Esophagus squamous epithelium (tissue), 4 donors: ENCODE data around the gene SZRD1.

ENCODE experiments used
- POLR2A ChIP-seq, 4 donors: fragments of 450-650 bp; IDR thresholded peaks; one replicate each; pipeline ENCODE4 v1.6.1; 2017; ENCODE audit warnings: antibody characterized with exemption in 4 of 4, mild to moderate bottlenecking in 4 of 4, moderate library complexity in 3 of 4
- TF ChIP-seq, protein P1 (sequence below), 6 experiments: fragments of 450-650 bp in 4 of 6; fragments of 200-600 bp in 2 of 6; sonication (generic) in 2 of 6; IDR thresholded peaks; one replicate each; pipeline ENCODE4 v1.5.1; 2016 to 2019; ENCODE audit warnings: antibody characterized with exemption in 6 of 6, mild to moderate bottlenecking in 4 of 6, moderate library complexity in 4 of 6

DNA sequence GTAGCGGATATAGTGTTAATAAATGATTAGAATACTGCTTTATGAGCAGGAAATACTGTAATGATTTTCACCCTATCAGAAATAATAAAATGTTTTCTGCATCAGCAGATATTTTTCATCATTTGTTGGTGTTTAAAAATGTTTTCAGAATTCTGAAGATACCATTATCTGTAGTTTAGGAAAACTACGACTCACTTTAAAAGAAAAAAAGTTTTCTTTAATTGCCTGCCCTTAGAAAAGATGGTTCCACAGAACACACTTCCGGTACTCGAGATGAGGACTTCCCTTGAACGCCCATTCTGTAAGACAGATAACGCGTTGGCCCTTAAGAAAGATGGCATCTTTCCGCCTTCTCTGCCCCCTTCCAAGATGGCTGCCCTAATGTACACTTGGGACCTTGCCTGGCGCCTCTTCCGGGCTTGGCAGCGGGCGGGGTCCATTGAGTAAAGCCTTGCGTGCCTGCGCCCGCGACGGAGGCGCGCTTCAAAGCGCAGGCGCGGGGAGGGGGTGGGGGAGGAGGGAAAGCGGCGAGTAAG, at the start of gene SZRD1:
- TF ChIP-seq, protein P1, sequence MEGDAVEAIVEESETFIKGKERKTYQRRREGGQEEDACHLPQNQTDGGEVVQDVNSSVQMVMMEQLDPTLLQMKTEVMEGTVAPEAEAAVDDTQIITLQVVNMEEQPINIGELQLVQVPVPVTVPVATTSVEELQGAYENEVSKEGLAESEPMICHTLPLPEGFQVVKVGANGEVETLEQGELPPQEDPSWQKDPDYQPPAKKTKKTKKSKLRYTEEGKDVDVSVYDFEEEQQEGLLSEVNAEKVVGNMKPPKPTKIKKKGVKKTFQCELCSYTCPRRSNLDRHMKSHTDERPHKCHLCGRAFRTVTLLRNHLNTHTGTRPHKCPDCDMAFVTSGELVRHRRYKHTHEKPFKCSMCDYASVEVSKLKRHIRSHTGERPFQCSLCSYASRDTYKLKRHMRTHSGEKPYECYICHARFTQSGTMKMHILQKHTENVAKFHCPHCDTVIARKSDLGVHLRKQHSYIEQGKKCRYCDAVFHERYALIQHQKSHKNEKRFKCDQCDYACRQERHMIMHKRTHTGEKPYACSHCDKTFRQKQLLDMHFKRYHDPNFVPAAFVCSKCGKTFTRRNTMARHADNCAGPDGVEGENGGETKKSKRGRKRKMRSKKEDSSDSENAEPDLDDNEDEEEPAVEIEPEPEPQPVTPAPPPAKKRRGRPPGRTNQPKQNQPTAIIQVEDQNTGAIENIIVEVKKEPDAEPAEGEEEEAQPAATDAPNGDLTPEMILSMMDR (IDR thresholded peaks at IDR 0.05): peak in 1 of 6 experiments; percentile 33
- TF ChIP-seq POLR2A (IDR thresholded peaks at IDR 0.05): peak in 1 of 4 donors; percentile 72
